Lung (tissue), 12 donors: ENCODE measurements around the gene C1orf21. TPM values are rescaled to one million over a fixed set of nuclear protein-coding genes. Genes with fewer than 3 reads are reported as not detected.

Experiments
- ATAC-seq: fragments of 200-7000 bp; cut with Tn5 transposase; one replicate; pipeline ENCODE4 v1.9.1; 2020; ENCODE audit warnings: moderate number of reproducible peaks; ENCODE audit not compliant: insufficient read depth, low FRiP score
- DNase-seq, 3 donors: peaks; one replicate each; pipeline ENCODE4 v3.0.0-alpha.2; 2013 to 2017
- H3K27ac ChIP-seq, 2 donors: one replicate each; pipeline ENCODE4 v1.5.1; 2013; ENCODE audit warnings: mild to moderate bottlenecking in 2 of 2, moderate library complexity in 2 of 2, control low read depth in 1 of 2, inconsistent platforms in 1 of 2, low read depth in 1 of 2, low read length in 1 of 2
- H3K27me3 ChIP-seq, 3 donors: one replicate each; pipeline ENCODE4 v1.5.1; 2013; ENCODE audit warnings: low read length in 2 of 3; ENCODE audit not compliant: control insufficient read depth in 3 of 3, insufficient read depth in 3 of 3
- H3K36me3 ChIP-seq, 4 donors: one replicate each; pipeline ENCODE4 v1.5.1; 2013; ENCODE audit warnings: low read length in 4 of 4, mild to moderate bottlenecking in 1 of 4, moderate library complexity in 1 of 4; ENCODE audit not compliant: control insufficient read depth in 4 of 4, insufficient read depth in 4 of 4
- H3K4me1 ChIP-seq, 5 donors: one replicate each; pipeline ENCODE4 v1.5.1; 2013; ENCODE audit warnings: low read length in 5 of 5, mild to moderate bottlenecking in 2 of 5, moderate library complexity in 1 of 5; ENCODE audit not compliant: control insufficient read depth in 5 of 5, insufficient read depth in 5 of 5
- H3K4me3 ChIP-seq: one replicate; pipeline ENCODE4 v1.5.1; 2013; ENCODE audit warnings: mild to moderate bottlenecking, control low read depth, moderate library complexity
- H3K9ac ChIP-seq, 2 donors: one replicate each; pipeline ENCODE4 v1.5.1; 2013; ENCODE audit warnings: low read length in 2 of 2, control low read depth in 1 of 2; ENCODE audit not compliant: insufficient read depth in 1 of 2
- H3K9me3 ChIP-seq, 4 donors: one replicate each; pipeline ENCODE4 v1.5.1; 2013; ENCODE audit warnings: low read length in 3 of 4, mild to moderate bottlenecking in 1 of 4, moderate library complexity in 1 of 4; ENCODE audit not compliant: control insufficient read depth in 4 of 4, insufficient read depth in 3 of 4
- WGBS, 2 donors: extraction: QIAGEN DNeasy Blood & Tissue Kit; methylation state at CpG; one replicate each; pipeline ENCODE4 v1.1.7; 2013; 5-methylcytosine and 5-hydroxymethylcytosine counted together
- polyA plus RNA-seq, 2 donors: library from polyadenylated mRNA; stranded (reverse); fragments of 200-250 nt; gene quantifications; one replicate each; pipeline ENCODE4 v1.2.1, GENCODE V29; 2013
- total RNA-seq, 2 donors: library from RNA; depleted of rRNA in 1 of 2; stranded (reverse); fragments of >200 nt in 1 of 2; gene quantifications; one replicate each; pipeline ENCODE4 v1.2.1, GENCODE V29; 2014 to 2021
- TF ChIP-seq, protein P1 (sequence below): IDR thresholded peaks from 2 replicates; pipeline ENCODE4 v1.5.1; 2012; ENCODE audit warnings: mild to moderate bottlenecking; ENCODE audit errors: control extremely low read depth, extremely low read depth
- donor health status: control.
- donor health status: control.
- donor health status: Bipolar disorder and iron deficiency.
- donor health status: healthy.
- donor health status: DM: yes; HTN: yes; CAD: no.

C1orf21 gene
- total and polyA plus RNA-seq, 4 donors: 16.2 to 59.9 (median 45.5) TPM

GRCh38 chr1:184643661-184644060, 256.8 kb downstream of the C1orf21 start:
- peaks cover 0 to 4% (median 0%) of the 10 kb centered on the region in 5 donors for H3K4me1 ChIP-seq
- H3K27me3 ChIP-seq: no peaks in the 10 kb centered on the region
- 50 to 91% methylated on average over 1 of the region's 1 CpG for WGBS, 2 donors
- H3K4me3 ChIP-seq: no peak overlapping the region
- H3K27ac ChIP-seq: no peak overlapping the region
- H3K36me3 ChIP-seq: no peaks in the 10 kb centered on the region
- DNase-seq (no peak), ATAC-seq (no peak)
- H3K9ac ChIP-seq: no peak overlapping the region
- no peaks in the 10 kb centered on the region for H3K9me3 ChIP-seq
- TF ChIP-seq, protein P1, sequence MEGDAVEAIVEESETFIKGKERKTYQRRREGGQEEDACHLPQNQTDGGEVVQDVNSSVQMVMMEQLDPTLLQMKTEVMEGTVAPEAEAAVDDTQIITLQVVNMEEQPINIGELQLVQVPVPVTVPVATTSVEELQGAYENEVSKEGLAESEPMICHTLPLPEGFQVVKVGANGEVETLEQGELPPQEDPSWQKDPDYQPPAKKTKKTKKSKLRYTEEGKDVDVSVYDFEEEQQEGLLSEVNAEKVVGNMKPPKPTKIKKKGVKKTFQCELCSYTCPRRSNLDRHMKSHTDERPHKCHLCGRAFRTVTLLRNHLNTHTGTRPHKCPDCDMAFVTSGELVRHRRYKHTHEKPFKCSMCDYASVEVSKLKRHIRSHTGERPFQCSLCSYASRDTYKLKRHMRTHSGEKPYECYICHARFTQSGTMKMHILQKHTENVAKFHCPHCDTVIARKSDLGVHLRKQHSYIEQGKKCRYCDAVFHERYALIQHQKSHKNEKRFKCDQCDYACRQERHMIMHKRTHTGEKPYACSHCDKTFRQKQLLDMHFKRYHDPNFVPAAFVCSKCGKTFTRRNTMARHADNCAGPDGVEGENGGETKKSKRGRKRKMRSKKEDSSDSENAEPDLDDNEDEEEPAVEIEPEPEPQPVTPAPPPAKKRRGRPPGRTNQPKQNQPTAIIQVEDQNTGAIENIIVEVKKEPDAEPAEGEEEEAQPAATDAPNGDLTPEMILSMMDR: no peak

GRCh38 chr1:184644771-184645170, 257.9 kb downstream of the C1orf21 start:
- Histone ChIP-seq H3K4me3 (no peak overlapping the region), H3K9me3 (no peaks in the 10 kb centered on the region), H3K27ac (no peak overlapping the region), H3K4me1 (peaks cover 0 to 4% (median 0%) of the 10 kb centered on the region in 5 donors), H3K36me3 (no peaks in the 10 kb centered on the region), H3K9ac (no peak overlapping the region), H3K27me3 (no peaks in the 10 kb centered on the region)
- no peak for ATAC-seq
- TF ChIP-seq, protein P1: no peak
- WGBS, 2 donors: 94 to 96% methylated on average over 11 of the region's 11 CpGs
- DNase-seq: no peak

- 88 to 97% methylated on average over 3 of the region's 3 CpGs for WGBS, 2 donors
- H3K4me1 ChIP-seq: peaks cover 0 to 5% (median 2%) of the 10 kb centered on the region in 5 donors
- H3K36me3 ChIP-seq: no peaks in the 10 kb centered on the region
- DNase-seq (no peak), ATAC-seq (no peak)
- H3K9ac ChIP-seq: no peak overlapping the region
- TF ChIP-seq, protein P1: no peak
- H3K9me3 ChIP-seq: no peaks in the 10 kb centered on the region
- no peak overlapping the region for H3K27ac ChIP-seq
- no peaks in the 10 kb centered on the region for H3K27me3 ChIP-seq
- no peak overlapping the region for H3K4me3 ChIP-seq
Measured at GRCh38 chr1:184646178-184646701, 259.4 kb downstream of the C1orf21 start.

- no peak for ATAC-seq
- 93% methylated on average over 3 of the region's 3 CpGs for WGBS, 2 donors
Measured at GRCh38 chr1:184646824-184647223, 260.0 kb downstream of the C1orf21 start.

More at GRCh38 chr1:184646824-184647223, 260.0 kb downstream of the C1orf21 start:
- TF ChIP-seq, protein P1: no peak
- peaks cover 0 to 5% (median 2%) of the 10 kb centered on the region in 5 donors for H3K4me1 ChIP-seq
- H3K27me3 ChIP-seq: no peaks in the 10 kb centered on the region
- no peaks in the 10 kb centered on the region for H3K9me3 ChIP-seq
- H3K9ac ChIP-seq: no peak overlapping the region
- DNase-seq: no peak
- no peaks in the 10 kb centered on the region for H3K36me3 ChIP-seq
- H3K27ac ChIP-seq: no peak overlapping the region
- H3K4me3 ChIP-seq: no peak overlapping the region
